K562 (cell line): ENCODE data around the gene HIF1A. TPM values are rescaled to one million over a fixed set of nuclear protein-coding genes. Genes with fewer than 3 reads are reported as not detected.
"Not testable (repeated sequence)": the region's sequence is repeated elsewhere in the genome, so short reads cannot be mapped to it uniquely, and the experiment has no call there.

Experiments
- ATAC-seq: fragments of 200-7000 bp; cut with Tn5 transposase; 3 replicates; pipeline ENCODE4 v1.9.1; 2020; ENCODE audit warnings: moderate library complexity
- BruUV-seq: library from RNA; stranded (reverse); fragments of 400-500 nt; replicated peaks from 2 replicates; lab custom pipeline; 2021; lab: Mats Ljungman, UMichigan
- CTCF ChIA-PET: fragments of 300-600 bp; formaldehyde crosslinking; extraction: SDS; loops from one replicate; lab custom pipeline; 2021; ENCODE audit warnings: low intra/inter-chr PET ratio; lab: Yijun Ruan, JAX
- POLR2A ChIA-PET: fragments of 300-600, 350-650 bp; sonication (Branson Sonifier 250); formaldehyde crosslinking; extraction: SDS; loops from one replicate; lab custom pipeline; 2021; ENCODE audit warnings: antibody characterized with exemption, inconsistent platforms; lab: Yijun Ruan, JAX
- DNase-seq, 4 experiments: peaks; one replicate each; pipeline versions ENCODE4 v3.0.0 to v3.0.0-alpha.2; 2011 to 2018; ENCODE audit warnings: low spot score in 3 of 4, mixed read lengths in 3 of 4; ENCODE audit errors: extremely low read depth in 1 of 4
- FAIRE-seq: peaks from 2 replicates; lab custom pipeline; 2011; peaks lifted over from hg19 to GRCh38; lab: Jason Lieb, UNC
- H2AFZ ChIP-seq: 2 replicates; pipeline ENCODE4 v1.6.0; 2011; ENCODE audit warnings: low read depth, low read length, control low read depth, inconsistent platforms
- H3K27ac ChIP-seq: fragments of 200-600 bp; 3 replicates; pipeline ENCODE4 v1.8.0; 2011; ENCODE audit warnings: low read depth, mild to moderate bottlenecking, control low read depth, inconsistent platforms, low read length, moderate library complexity, mixed read lengths; ENCODE audit errors: extremely low read depth
- H3K27me3 ChIP-seq, 2 experiments: fragments of 300-600 bp in 1 of 2; 2 replicates in 1 of 2; 3 replicates in 1 of 2; pipeline versions ENCODE4 v1.6.0 to v1.8.0; 2011; ENCODE audit warnings: inconsistent platforms in 2 of 2, low read length in 2 of 2, mild to moderate bottlenecking in 1 of 2, mixed read lengths in 1 of 2, moderate library complexity in 1 of 2; ENCODE audit not compliant: control insufficient read depth in 2 of 2, insufficient read depth in 2 of 2
- H3K36me3 ChIP-seq: fragments of 300-600 bp; 3 replicates; pipeline ENCODE4 v1.8.0; 2011; ENCODE audit warnings: mild to moderate bottlenecking, low read length, inconsistent platforms; ENCODE audit not compliant: control insufficient read depth, insufficient read depth
- H3K4me1 ChIP-seq, 2 experiments: fragments of 200-600 bp in 1 of 2; replicated peaks in 1 of 2; 2 replicates in 1 of 2; 3 replicates in 1 of 2; pipeline versions ENCODE4 v1.5.1 to v1.8.0; 2011; ENCODE audit warnings: inconsistent platforms in 2 of 2, low read length in 2 of 2, mild to moderate bottlenecking in 1 of 2, mixed read lengths in 1 of 2, moderate library complexity in 1 of 2; ENCODE audit not compliant: control insufficient read depth in 2 of 2, insufficient read depth in 2 of 2
- H3K4me2 ChIP-seq: 2 replicates; pipeline ENCODE4 v1.6.1; 2011; ENCODE audit warnings: low read length, control low read depth, inconsistent platforms, mixed read lengths; ENCODE audit not compliant: insufficient read depth
- H3K4me3 ChIP-seq: fragments of 200-600 bp; sonication (generic), shearing (Covaris generic); 2 replicates; pipeline ENCODE4 v1.5.1; 2016; ENCODE audit warnings: control low read depth, inconsistent platforms
- H3K79me2 ChIP-seq: fragments of 200-600 bp; 3 replicates; pipeline ENCODE4 v1.8.0; 2011; ENCODE audit warnings: low read length, inconsistent platforms; ENCODE audit not compliant: control insufficient read depth, insufficient read depth
- H3K9ac ChIP-seq, 2 experiments: 2 replicates each; pipeline versions ENCODE4 v1.6.0 to v1.6.1; 2011; ENCODE audit warnings: low read depth in 2 of 2, low read length in 2 of 2, control low read depth in 1 of 2, inconsistent platforms in 1 of 2, mild to moderate bottlenecking in 1 of 2, mixed read lengths in 1 of 2; ENCODE audit not compliant: insufficient read depth in 1 of 2
- H3K9me1 ChIP-seq: one replicate; pipeline ENCODE4 v1.6.0; 2011; ENCODE audit warnings: inconsistent platforms, mild to moderate bottlenecking, low read length, moderate library complexity; ENCODE audit not compliant: control insufficient read depth, insufficient read depth
- H3K9me3 ChIP-seq: replicated peaks from 2 replicates; pipeline ENCODE4 v1.5.1; 2011; ENCODE audit warnings: low read depth, low read length, inconsistent platforms; ENCODE audit not compliant: control insufficient read depth, insufficient read depth
- H4K20me1 ChIP-seq: replicated peaks from 2 replicates; pipeline ENCODE4 v1.6.1; 2011; ENCODE audit warnings: low read length, inconsistent platforms, mixed read lengths; ENCODE audit not compliant: control insufficient read depth, insufficient read depth
- KLF10 ChIP-seq: fragments of 250-450 bp; sonication (Bioruptor Pico); IDR thresholded peaks from 2 replicates; pipeline ENCODE4 v1.6.1; 2021; ENCODE audit warnings: matching md5 sums
- NCOA6 ChIP-seq: fragments of 450-650 bp; IDR thresholded peaks from 2 replicates; pipeline ENCODE4 v1.6.1; 2017; ENCODE audit warnings: mild to moderate bottlenecking
- SPI1 ChIP-seq: IDR thresholded peaks from 2 replicates; pipeline ENCODE4 v1.6.1; 2011; ENCODE audit warnings: low read depth, low read length, control low read depth, borderline replicate concordance
- WGBS: fragments of 100-300 bp; shearing (Covaris generic); methylation state at CpG from one replicate; pipeline ENCODE4 v1.1.6; 2016; ENCODE audit warnings: low coverage, mixed read lengths; ENCODE audit not compliant: insufficient coverage; ENCODE audit errors: missing lambda C conversion rate; 5-methylcytosine and 5-hydroxymethylcytosine counted together
- in situ Hi-C: fragments of 300-500 bp; cut with MboI; formaldehyde crosslinking; loops from 4 replicates; pipeline ENCODE4 v1.15.0; 2018; ENCODE audit warnings: inconsistent platforms, mixed read lengths
- intact Hi-C: fragments of 100-400 bp; cut with micrococcal nuclease; formaldehyde crosslinking; loops from 2 replicates; pipeline ENCODE4 v1.14.2; 2022
- polyA plus RNA-seq, 8 experiments: library from polyadenylated mRNA; depleted of rRNA in 4 of 8; stranded (reverse) in 5 of 8; unstranded in 3 of 8; fragments of >200 nt; fragmentation: Nextera tagmentation in 2 of 8; fragmentation: Illumina TruSeq in 1 of 8; extraction: Ambion mirVana in 2 of 8; extraction: Trizol in 1 of 8; gene quantifications; 2 replicates each; pipeline versions ENCODE4 v1.2.1 to v1.2.3, GENCODE V29; 2011 to 2014; ENCODE audit warnings: inconsistent platforms in 1 of 8, missing spikeins in 1 of 8
- total RNA-seq, 7 experiments: library from RNA; depleted of rRNA in 6 of 7; stranded (reverse); fragments of >200 nt in 6 of 7; fragmentation: Illumina TruSeq in 2 of 7; extraction: Trizol in 2 of 7; gene quantifications; 2 replicates each; pipeline versions ENCODE4 v1.2.1 to v1.2.3, GENCODE V29; 2011 to 2021; ENCODE audit warnings: low replicate concordance in 1 of 7

Gene HIF1A
- total and polyA plus RNA-seq, 9 of the 15 experiments (the other 6 are each of a cell fraction or from before 2014, with no cell fraction given) = 5.9 to 35.3 (median 24.2) TPM

DNA sequence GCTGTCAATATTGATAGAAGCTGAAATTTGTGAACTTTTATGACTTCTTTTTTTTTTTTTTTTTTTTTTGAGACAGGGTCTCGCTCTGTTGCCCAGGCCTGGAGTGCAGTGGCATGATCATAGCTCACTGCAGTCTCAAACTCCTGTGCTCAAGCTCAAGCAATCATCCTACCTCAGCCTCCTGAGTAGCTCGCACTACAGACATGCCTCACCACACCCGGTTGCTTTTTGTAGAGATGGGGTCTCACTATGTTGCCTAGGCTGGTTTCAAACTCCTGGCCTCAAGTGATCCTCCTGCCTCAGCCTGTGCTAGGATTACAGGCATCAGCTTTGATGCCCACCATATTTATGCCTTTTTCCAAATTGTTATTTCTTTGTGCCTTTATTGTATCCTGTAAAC, 51.0 kb downstream of the HIF1A start:
- intact Hi-C loops = loop anchor here (5.0 kb wide), 1 partner anchor 284 kb away; no protein-coding TSS in a partner anchor
- H3K27me3 ChIP-seq, H4K20me1 ChIP-seq, BruUV-seq, H3K9ac ChIP-seq, H3K4me1 ChIP-seq, H3K4me3 ChIP-seq, FAIRE-seq, H3K27ac ChIP-seq, POLR2A ChIA-PET, in situ Hi-C loops, DNase-seq, H3K9me3 ChIP-seq, H3K4me2 ChIP-seq, ATAC-seq, H3K9me1 ChIP-seq, H2AFZ ChIP-seq: not testable (repeated sequence)
- CTCF ChIA-PET = interaction anchor here (0.7 kb wide), 1 partner anchor 249 kb away, joined by 5 read pairs; no protein-coding TSS in a partner anchor
- WGBS = 87% methylated on average over 2 of the region's 3 CpGs
- Histone ChIP-seq H3K36me3 (peaks cover 64% of the 10 kb centered on the region), H3K79me2 (peaks cover 73% of the 10 kb centered on the region)

DNA sequence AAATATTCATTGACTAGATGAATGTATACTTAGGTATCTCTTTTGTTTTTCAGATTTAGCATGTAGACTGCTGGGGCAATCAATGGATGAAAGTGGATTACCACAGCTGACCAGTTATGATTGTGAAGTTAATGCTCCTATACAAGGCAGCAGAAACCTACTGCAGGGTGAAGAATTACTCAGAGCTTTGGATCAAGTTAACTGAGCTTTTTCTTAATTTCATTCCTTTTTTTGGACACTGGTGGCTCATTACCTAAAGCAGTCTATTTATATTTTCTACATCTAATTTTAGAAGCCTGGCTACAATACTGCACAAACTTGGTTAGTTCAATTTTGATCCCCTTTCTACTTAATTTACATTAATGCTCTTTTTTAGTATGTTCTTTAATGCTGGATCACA, 51.6 kb downstream of the HIF1A start:
- ATAC-seq = no peak
- ChIA-PET CTCF (no interaction called here), POLR2A (no interaction called here)
- no peaks in the 10 kb centered on the region for H3K27me3 ChIP-seq
- H3K4me1 ChIP-seq = peaks cover 2 to 5% of the 10 kb centered on the region in 2 experiments; a peak in 2 of 5 replicates
- FAIRE-seq = no peak
- DNase-seq = no peak
- no peak overlapping the region for H3K4me3 ChIP-seq
- no peak overlapping the region for H2AFZ ChIP-seq
- TF ChIP-seq NCOA6 (no peak), SPI1 (no peak), KLF10 (CRISPR knock-in tag) (no peak)
- intact Hi-C loops (loop anchor here (5.0 kb wide), 1 partner anchor 285 kb away; no protein-coding TSS in a partner anchor), in situ Hi-C loops (no loop called here)
- H3K36me3 ChIP-seq = peaks cover 60% of the 10 kb centered on the region
- H3K9me3 ChIP-seq = no peaks in the 10 kb centered on the region
- H4K20me1 ChIP-seq = no peaks in the 10 kb centered on the region
- no peak overlapping the region for H3K9ac ChIP-seq
- BruUV-seq = no TSS peak
- no peak overlapping the region for H3K27ac ChIP-seq
- H3K4me2 ChIP-seq = no peak overlapping the region
- H3K9me1 ChIP-seq = no peaks in the 10 kb centered on the region
- peaks cover 73% of the 10 kb centered on the region for H3K79me2 ChIP-seq
